Suprapubic skin (tissue), 4 donors: ENCODE measurements around the gene TNS1.

Experiments
- EP300 ChIP-seq: sonication (generic); formaldehyde crosslinking; IDR thresholded peaks from one replicate; pipeline ENCODE4 v1.6.1; 2017; ENCODE audit warnings: antibody characterized with exemption
- POLR2A ChIP-seq, 2 donors: fragments of 450-650 bp; IDR thresholded peaks; one replicate each; pipeline ENCODE4 v1.6.1; 2017; ENCODE audit warnings: antibody characterized with exemption in 2 of 2, mild to moderate bottlenecking in 2 of 2, moderate library complexity in 2 of 2
- POLR2AphosphoS5 ChIP-seq, 3 donors: sonication (generic); formaldehyde crosslinking; IDR thresholded peaks; one replicate each; pipeline ENCODE4 v1.6.1; 2017; ENCODE audit warnings: antibody characterized with exemption in 3 of 3
- TF ChIP-seq, protein P1 (sequence below), 2 donors: fragments of 200-600 bp in 1 of 2; fragments of 450-650 bp in 1 of 2; sonication (generic) in 1 of 2; IDR thresholded peaks; one replicate each; pipeline ENCODE4 v1.5.1; 2016 to 2019; ENCODE audit warnings: antibody characterized with exemption in 2 of 2, mild to moderate bottlenecking in 1 of 2, moderate library complexity in 1 of 2

DNA sequence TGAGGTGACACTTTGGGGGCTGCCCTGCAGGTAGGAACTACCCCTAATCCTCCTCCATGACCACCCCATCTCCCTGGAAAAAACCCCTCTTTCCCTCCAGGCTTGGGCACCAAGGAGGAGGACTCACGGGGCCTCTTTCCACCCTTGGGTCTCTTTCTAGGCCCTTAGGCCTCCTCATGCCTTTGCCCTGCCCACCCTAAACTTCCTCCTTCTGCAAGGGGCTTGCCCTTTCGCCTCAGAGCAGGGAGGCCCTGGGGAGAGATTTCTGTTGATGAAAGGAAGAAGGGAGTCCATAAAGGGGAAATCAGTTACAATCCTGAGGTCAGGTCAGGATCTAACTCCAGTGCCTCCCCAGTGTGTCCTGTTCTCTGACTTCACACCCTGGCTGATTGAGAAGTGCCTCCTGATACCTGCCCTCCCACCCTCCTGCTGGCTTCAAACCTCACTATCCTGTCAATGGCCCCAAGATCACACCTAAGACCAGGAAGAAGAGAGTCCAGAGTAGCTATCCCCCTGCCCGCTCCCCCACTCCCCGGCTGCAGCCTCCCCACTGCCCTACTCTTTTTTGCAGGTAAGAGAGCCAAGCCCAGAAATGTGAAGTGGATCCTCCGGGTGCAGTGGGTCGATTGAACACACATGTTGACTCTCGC, 16.7 kb upstream of the TNS1 start:
- TF ChIP-seq, protein P1, sequence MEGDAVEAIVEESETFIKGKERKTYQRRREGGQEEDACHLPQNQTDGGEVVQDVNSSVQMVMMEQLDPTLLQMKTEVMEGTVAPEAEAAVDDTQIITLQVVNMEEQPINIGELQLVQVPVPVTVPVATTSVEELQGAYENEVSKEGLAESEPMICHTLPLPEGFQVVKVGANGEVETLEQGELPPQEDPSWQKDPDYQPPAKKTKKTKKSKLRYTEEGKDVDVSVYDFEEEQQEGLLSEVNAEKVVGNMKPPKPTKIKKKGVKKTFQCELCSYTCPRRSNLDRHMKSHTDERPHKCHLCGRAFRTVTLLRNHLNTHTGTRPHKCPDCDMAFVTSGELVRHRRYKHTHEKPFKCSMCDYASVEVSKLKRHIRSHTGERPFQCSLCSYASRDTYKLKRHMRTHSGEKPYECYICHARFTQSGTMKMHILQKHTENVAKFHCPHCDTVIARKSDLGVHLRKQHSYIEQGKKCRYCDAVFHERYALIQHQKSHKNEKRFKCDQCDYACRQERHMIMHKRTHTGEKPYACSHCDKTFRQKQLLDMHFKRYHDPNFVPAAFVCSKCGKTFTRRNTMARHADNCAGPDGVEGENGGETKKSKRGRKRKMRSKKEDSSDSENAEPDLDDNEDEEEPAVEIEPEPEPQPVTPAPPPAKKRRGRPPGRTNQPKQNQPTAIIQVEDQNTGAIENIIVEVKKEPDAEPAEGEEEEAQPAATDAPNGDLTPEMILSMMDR (IDR thresholded peaks at IDR 0.05) = no peak
- no peak for TF ChIP-seq POLR2A (IDR thresholded peaks at IDR 0.05)
- no peak for TF ChIP-seq EP300
- no peak for TF ChIP-seq POLR2AphosphoS5 (IDR thresholded peaks at IDR 0.05)
